ENCODE measurements around the gene DIP2C.

Gene DIP2C

GRCh38 chr10:604716-605631 is 84.5 kb downstream of the DIP2C start:
- DNase-seq (ENCODE audit: low read depth) = no peak
- TF ChIP-seq CTCF (IDR thresholded peaks at IDR 0.05; ENCODE audit: low read length, missing control alignments) = no peak
- H3K4me3 ChIP-seq (replicated peaks; ENCODE audit: low read depth, low read length) = no peak overlapping the region

- H3K4me3 ChIP-seq (replicated peaks; ENCODE audit: low read depth, low read length) = no peak overlapping the region
- TF ChIP-seq CTCF (IDR thresholded peaks at IDR 0.05; ENCODE audit: low read length, missing control alignments) = no peak
- no peak for DNase-seq (ENCODE audit: low read depth)
These were observed 85.7 kb downstream of the DIP2C start for GRCh38 chr10:603745-604144.

GRCh38 chr10:602391-603005 is 87.0 kb downstream of the DIP2C start:
- no peak overlapping the region for H3K4me3 ChIP-seq (replicated peaks; ENCODE audit: low read depth, low read length)
- DNase-seq (ENCODE audit: low read depth) = no peak
- no peak for TF ChIP-seq CTCF (IDR thresholded peaks at IDR 0.05; ENCODE audit: low read length, missing control alignments)

GRCh38 chr10:601660-601963 is 87.9 kb downstream of the DIP2C start:
- DNase-seq (ENCODE audit: low read depth) = no peak
- TF ChIP-seq CTCF (IDR thresholded peaks at IDR 0.05; ENCODE audit: low read length, missing control alignments) = no peak

GRCh38 chr10:600876-601659 is 88.4 kb downstream of the DIP2C start:
- no peak for TF ChIP-seq CTCF (IDR thresholded peaks at IDR 0.05; ENCODE audit: low read length, missing control alignments)
- no peak overlapping the region for H3K4me3 ChIP-seq (replicated peaks; ENCODE audit: low read depth, low read length)
- no peak for DNase-seq (ENCODE audit: low read depth)

More at GRCh38 chr10:601660-601963, 87.9 kb downstream of the DIP2C start:
- H3K4me3 ChIP-seq (replicated peaks; ENCODE audit: low read depth, low read length) = no peak overlapping the region

GRCh38 chr10:600234-600633 is 89.2 kb downstream of the DIP2C start:
- no peak overlapping the region for H3K4me3 ChIP-seq (replicated peaks; ENCODE audit: low read depth, low read length)
- no peak for TF ChIP-seq CTCF (IDR thresholded peaks at IDR 0.05; ENCODE audit: low read length, missing control alignments)
- DNase-seq (ENCODE audit: low read depth) = no peak

Data from fibroblast of pulmonary artery (primary cell).